Measurements from ENCODE around the gene NTRK2.

Gene NTRK2

DNA sequence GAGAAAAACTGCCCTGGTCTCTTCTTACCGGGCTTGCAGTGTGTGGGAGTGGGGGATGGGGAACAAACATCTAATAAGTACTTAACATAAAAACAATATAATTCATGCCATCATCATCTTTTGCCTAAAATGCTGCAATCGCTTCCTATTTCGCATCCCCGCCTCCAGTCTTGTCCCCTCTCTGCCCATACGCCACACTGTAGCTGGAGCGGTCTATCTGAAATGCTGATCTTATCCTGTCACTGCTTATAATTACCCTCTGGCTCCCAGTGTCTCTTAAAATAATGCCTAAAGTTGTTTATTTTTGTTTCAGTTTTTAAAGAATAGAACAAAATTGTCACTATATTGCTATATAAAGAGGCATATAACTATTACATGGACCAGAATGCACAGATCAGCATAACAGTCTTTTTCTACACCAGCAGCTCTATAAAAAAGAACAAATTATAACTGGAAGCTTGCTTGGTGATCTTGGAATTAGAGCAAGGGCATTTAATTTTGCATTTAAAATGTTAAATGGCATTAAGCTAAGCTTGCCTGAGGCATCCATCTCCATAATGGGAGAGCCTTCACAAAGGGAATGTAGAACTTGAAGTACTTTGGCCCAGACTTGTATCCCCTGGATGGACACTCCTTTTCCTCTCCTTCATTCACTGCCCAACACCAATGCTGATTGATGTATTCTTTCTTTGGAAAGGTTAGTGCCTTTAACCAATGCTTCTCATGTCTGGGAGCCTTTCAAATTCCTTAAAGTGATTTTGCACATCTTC, 12.2 kb downstream of the NTRK2 start:
- DNase-seq (ENCODE audit: low read depth) = no peak

DNA sequence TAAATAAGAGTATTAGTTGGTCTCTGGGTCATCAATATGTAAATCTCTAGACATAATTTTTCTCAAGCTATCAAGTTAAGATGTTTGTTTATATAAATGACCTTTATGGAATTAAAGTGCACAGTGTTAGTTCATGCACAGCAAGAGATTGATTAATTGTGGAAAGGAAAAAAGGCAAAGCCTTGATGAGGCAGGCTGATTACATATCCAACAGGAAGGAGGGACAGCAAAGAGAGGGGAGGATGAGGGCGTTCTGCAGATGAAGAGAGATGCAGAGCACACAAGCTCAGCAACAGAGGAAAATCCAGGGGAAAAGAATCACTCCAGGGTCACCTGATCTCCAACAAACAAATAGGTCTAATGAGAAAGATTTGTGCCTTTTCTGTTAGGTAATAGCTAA, 16.5 kb downstream of the NTRK2 start:
- DNase-seq (ENCODE audit: low read depth) = no peak

DNA sequence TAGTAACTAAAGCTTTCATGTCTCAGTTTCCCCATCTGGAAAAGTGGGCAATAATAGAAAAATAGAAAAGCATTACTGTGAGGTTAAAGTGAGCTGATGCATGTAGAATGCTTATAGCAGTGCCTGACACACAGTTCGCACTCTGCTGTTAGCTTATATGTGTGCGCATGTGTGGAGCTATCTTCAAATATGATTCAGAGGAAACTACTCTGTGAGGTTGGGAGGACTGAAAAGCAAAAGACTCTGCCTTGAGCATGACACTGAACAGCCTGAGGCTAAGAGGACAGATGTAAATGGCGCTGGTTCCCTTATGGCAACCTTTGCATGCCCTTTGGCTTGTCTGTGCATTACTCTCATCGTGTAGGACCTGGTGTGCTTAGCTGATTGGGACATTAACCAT, 19.4 kb downstream of the NTRK2 start:
- DNase-seq (ENCODE audit: low read depth) = no peak

- DNase-seq (ENCODE audit: low read depth) = no peak
These were observed 22.1 kb downstream of the NTRK2 start for GRCh38 chr9:84691634-84692033.

DNA sequence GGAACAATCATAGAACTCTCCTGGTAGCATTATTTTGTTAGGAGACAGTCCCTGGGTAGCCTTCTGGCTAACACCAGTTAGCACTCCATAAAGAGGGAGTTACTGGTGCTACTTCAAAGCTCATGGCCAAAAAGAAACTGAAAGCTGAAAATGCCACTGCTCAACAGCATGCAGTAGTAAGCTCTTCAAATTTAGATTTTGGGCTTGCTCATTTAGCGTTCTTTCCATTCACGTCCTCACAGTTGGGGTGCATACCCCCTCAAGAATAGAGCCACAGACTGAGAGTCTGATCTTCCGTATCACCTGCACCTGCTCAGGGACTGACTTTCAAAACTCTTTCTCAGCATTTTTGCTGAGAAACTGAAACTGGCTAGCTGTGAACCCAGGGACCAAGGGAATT, 24.7 kb downstream of the NTRK2 start:
- no peak for DNase-seq (ENCODE audit: low read depth)

GRCh38 chr9:84697042-84697441, 27.5 kb downstream of the NTRK2 start:
- no peak for DNase-seq (ENCODE audit: low read depth)

DNA sequence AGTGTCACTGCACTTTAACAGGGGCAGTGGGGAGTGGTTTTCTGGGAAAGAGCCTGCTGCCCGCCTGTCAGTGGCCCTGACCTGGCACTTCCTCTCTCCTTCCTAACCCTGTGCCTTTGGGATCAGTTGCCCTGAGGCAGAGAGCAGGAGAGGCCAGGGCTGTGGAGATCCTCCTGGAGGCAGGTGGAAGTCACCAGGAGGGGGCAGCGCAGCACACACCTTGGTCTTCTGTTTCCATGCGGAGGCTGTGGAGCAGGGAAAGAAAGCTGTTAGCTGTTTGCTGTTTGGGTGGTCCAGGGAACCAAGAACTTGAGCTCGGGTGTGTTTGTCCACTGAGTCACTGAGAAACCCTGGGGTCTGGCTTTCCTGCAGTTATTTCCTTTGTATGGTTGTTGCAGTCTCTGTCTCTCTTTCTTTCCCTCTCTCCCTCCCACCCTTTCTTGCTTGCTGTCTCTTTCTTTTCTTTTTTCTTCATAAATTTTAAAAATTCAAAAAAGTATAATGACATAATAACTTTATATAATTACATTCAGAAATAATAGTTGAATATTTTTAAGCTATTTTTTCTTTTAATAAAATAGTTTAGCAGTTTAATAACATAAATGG, 28.1 kb downstream of the NTRK2 start:
- DNase-seq (ENCODE audit: low read depth) = no peak

- no peak for DNase-seq (ENCODE audit: low read depth)
These were observed 28.8 kb downstream of the NTRK2 start for GRCh38 chr9:84698323-84698722.

DNA sequence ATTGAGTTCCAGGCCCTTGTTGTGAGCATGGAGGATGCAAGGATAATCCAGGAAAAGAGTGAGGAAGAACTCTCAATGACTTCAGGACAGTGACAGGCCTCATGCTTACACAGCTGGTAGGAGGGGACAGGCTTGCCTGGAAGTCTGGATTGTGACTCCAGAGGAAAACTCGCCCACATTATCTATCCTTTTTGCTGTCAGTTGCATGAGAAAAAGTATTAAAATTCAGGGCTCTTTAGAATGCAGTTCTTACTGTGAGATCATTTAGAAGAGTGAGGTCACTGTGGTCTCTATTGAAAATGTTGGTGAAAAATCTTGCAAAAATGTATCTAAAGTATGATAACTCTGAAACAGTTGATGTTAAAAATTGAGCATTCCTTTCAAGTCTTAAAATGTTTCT, 30.5 kb downstream of the NTRK2 start:
- no peak for DNase-seq (ENCODE audit: low read depth)

GRCh38 chr9:84701801-84702200, 32.3 kb downstream of the NTRK2 start:
- DNase-seq (ENCODE audit: low read depth) = no peak

DNA sequence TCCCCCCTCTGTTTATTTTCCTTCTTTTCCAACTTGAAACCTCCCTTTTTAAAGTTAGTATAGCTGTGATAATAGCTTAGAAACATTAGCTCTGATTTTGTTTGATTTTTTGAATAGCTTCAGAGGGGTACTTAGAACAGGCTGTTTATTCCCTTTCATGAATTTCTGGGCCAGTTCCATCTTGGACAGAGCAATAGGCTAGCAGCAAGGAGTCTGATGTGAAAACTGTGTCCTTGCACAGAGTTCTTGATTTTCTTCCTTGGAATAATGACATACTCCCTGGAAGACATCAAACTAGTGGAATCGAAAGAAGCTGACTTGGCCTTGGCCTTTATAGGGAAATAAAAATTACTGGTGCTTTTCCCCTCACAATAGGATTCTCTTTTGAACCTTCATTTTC, 32.9 kb downstream of the NTRK2 start:
- DNase-seq (ENCODE audit: low read depth) = no peak

DNA sequence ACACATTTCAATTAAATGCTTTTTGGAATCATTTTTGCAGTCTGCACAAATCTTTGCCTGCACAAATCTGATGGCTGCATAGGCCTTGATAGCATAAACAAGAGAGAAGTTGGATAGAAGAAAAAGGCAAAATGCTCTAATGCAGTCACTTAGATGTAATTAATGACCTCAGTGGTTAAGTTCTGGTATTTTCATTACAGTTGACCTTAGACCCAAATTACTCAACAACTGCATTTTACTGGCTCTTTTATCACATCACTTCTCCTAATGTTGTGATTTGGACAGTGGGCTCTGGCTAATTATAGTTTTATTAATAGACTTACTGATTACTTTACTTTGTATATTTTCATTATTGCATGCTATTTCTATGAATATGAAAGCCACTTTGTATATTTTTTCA, 34.3 kb downstream of the NTRK2 start:
- DNase-seq (ENCODE audit: low read depth) = no peak

DNA sequence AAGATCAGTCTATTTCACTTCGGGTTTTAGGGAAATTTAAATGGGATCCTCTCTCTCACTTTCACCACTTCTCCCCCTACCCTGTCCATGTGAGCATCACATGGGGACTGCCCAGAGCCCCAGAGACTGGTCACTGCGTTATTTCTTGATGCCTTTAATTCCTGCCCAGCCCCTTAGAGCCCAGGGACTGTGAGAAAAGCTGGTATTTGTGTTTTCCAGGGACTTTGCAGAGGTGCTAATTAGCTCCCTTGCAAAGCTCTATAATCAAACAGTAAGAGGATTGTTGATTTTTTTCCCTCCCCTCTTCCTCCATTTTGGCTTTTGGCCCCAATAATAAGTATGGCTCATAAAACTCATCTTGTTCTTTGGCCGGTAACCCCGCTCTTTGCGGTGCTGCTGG, 35.6 kb downstream of the NTRK2 start:
- no peak for DNase-seq (ENCODE audit: low read depth)

GRCh38 chr9:84708400-84708799, 38.9 kb downstream of the NTRK2 start:
- DNase-seq (ENCODE audit: low read depth) = no peak

- no peak for DNase-seq (ENCODE audit: low read depth)
These were observed 39.5 kb downstream of the NTRK2 start for GRCh38 chr9:84709056-84709455.

- DNase-seq (ENCODE audit: low read depth) = no peak
These were observed 41.3 kb downstream of the NTRK2 start for GRCh38 chr9:84710701-84711397.

- DNase-seq (ENCODE audit: low read depth) = no peak
These were observed 41.9 kb downstream of the NTRK2 start for GRCh38 chr9:84711398-84711777.

GRCh38 chr9:84711936-84712335, 42.4 kb downstream of the NTRK2 start:
- no peak for DNase-seq (ENCODE audit: low read depth)

DNA sequence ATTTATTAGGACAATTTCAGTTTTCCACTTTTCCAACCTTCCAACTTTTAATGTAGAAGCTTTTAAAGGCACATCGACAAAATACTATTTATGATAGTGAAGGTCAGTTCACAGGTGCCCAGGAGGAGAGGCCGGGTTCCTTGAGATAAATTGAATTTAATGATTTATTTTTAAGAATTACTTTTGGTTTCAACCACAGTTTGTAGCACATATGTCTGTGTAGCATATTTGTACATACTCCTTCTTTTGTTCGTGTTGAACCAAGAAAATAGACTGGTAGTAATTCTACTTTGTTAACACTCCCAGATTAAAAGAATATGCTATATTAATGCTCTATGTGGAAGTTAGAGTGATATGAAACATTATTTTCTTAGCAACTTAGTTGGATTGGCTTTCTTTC, 46.7 kb downstream of the NTRK2 start:
- DNase-seq (ENCODE audit: low read depth) = no peak

DNA sequence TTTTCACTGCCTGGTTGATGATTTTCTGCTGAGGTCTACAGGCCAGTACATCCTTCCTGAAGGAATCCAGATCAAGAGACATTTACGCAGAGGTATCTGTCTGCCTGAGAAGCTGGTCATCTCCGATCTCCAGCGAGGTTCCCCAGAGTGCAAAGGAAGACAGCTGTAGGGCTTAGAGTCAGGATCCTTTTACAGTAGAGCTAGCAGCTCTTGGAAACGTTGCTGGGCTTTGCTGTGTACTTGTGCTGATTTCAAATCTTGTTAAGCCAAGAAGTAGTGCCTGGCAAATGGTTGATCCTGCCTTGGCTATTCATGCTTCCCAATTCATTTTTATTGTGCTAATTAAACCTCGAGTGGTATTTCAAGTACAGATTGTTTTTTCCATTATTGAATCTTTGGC, 48.9 kb downstream of the NTRK2 start:
- DNase-seq (ENCODE audit: low read depth) = no peak

DNA sequence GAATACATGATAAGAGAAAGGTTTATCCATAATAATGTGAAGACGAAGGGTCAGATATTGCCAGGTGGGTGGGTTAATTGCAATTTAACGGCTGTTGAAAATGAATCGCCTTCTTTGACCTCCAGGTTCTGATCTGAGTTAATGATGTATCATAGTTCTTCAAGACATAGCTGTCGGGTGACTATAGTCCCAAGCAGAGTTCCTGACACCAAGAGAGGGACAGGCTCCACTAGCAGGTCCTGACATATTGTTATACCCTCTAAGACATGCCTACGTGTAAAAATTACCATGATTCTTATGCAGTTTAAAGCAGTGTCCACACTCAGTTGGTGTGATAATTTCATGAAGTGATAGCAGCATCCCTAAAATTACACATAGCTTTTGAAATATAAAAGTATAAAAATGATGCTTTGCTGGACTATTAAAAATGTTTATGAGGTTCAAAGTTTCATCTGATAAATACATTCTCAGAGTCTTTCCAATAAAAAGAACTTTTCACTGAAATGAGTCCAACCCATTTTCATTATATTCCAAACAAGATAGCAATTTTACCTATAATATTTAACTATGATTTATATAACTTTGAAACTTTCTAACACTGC, 53.0 kb downstream of the NTRK2 start:
- DNase-seq (ENCODE audit: low read depth) = no peak

- DNase-seq (ENCODE audit: low read depth) = no peak
These were observed 53.9 kb downstream of the NTRK2 start for GRCh38 chr9:84723426-84723825.

DNA sequence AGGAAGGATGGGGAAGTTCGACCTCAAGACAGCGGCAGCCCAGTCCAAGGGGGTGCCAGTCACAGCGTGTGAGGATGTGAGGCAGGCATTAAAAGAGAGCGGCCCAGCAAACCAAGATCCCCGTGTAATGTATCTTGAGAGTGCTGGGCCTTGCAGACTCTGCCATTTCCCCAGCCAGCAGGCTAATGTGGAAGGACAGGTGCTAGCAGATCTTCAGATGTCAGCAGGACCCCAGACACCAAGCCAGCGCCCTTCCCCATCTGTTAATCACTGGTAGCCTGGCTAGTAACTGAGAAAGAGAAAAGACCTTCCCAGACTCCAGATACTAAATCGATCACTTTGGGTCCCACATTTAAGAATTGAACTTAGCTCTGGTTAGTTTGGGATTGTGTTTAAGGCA, 62.2 kb downstream of the NTRK2 start:
- no peak for DNase-seq (ENCODE audit: low read depth)

All from stimulated activated CD8-positive, alpha-beta memory T cell treated with anti-CD3 and anti-CD28 coated beads, Interleukin-12 subunit alpha, Interleukin-12 subunit beta, amount 100 ng/mL, for 4 hours (primary cell).